K562 (cell line): ENCODE results near the gene SOCS7.

Experiments
- HMGXB4 ChIP-seq: sonication (generic); formaldehyde crosslinking; IDR thresholded peaks from 2 replicates; pipeline ENCODE4 v1.8.1; 2023; ENCODE audit warnings: mild to moderate bottlenecking, missing genetic modification reagents
- TAF1 ChIP-seq: IDR thresholded peaks from 2 replicates; pipeline ENCODE4 v1.6.1; 2011; ENCODE audit warnings: mild to moderate bottlenecking, low read length, moderate library complexity; ENCODE audit not compliant: insufficient read depth, control insufficient read depth, severe bottlenecking; ENCODE audit errors: extremely low read depth

GRCh38 chr17:38352245-38353085, 821 bp downstream of the SOCS7 start:
- TF ChIP-seq HMGXB4 (CRISPR knock-in tag), result no peak
- no peak for TF ChIP-seq TAF1
